Esophagus squamous epithelium (tissue), 4 donors: ENCODE results near the gene HDHD5.
"Not testable (repeated sequence)": the region's sequence is repeated elsewhere in the genome, so short reads cannot be mapped to it uniquely, and the experiment has no call there.

Experiments used
- POLR2A ChIP-seq, 4 donors: fragments of 450-650 bp; IDR thresholded peaks; one replicate each; pipeline ENCODE4 v1.6.1; 2017; ENCODE audit warnings: antibody characterized with exemption in 4 of 4, mild to moderate bottlenecking in 4 of 4, moderate library complexity in 3 of 4
- TF ChIP-seq, protein P1 (sequence below), 6 experiments: fragments of 450-650 bp in 4 of 6; fragments of 200-600 bp in 2 of 6; sonication (generic) in 2 of 6; IDR thresholded peaks; one replicate each; pipeline ENCODE4 v1.5.1; 2016 to 2019; ENCODE audit warnings: antibody characterized with exemption in 6 of 6, mild to moderate bottlenecking in 4 of 6, moderate library complexity in 4 of 6

DNA sequence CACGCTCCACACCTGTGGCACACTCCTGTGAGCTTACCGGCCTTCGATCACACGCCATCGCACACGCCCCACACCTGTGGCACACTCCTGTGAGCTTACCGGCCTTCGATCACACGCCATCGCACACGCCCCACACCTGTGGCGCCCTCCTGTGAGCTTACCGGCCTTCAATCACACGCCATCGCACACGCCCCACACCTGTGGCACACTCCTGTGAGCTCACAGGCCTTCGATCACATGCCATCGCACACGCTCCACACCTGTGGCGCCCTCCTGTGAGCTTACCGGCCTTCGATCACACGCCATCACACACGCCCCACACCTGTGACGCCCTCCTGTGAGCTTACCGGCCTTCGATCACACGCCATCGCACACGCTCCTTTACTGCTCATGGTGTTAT lies 11.6 kb downstream of the HDHD5 start:
- not testable (repeated sequence) for TF ChIP-seq POLR2A (IDR thresholded peaks at IDR 0.05)
- TF ChIP-seq, protein P1, sequence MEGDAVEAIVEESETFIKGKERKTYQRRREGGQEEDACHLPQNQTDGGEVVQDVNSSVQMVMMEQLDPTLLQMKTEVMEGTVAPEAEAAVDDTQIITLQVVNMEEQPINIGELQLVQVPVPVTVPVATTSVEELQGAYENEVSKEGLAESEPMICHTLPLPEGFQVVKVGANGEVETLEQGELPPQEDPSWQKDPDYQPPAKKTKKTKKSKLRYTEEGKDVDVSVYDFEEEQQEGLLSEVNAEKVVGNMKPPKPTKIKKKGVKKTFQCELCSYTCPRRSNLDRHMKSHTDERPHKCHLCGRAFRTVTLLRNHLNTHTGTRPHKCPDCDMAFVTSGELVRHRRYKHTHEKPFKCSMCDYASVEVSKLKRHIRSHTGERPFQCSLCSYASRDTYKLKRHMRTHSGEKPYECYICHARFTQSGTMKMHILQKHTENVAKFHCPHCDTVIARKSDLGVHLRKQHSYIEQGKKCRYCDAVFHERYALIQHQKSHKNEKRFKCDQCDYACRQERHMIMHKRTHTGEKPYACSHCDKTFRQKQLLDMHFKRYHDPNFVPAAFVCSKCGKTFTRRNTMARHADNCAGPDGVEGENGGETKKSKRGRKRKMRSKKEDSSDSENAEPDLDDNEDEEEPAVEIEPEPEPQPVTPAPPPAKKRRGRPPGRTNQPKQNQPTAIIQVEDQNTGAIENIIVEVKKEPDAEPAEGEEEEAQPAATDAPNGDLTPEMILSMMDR (IDR thresholded peaks at IDR 0.05) = not testable (repeated sequence)
